SK-N-SH (cell line): ENCODE results near the gene MYPN. TPM values are rescaled to one million over a fixed set of nuclear protein-coding genes. Genes with fewer than 3 reads are reported as not detected.

Experiments
- CTCF ChIA-PET: fragments of 300-600, 350-600 bp; formaldehyde crosslinking; extraction: SDS; loops from one replicate; lab custom pipeline; 2021; lab: Yijun Ruan, JAX
- POLR2A ChIA-PET: fragments of 350-600 bp; sonication (Branson Sonifier 250); formaldehyde crosslinking; extraction: SDS; loops from one replicate; lab custom pipeline; 2020; ENCODE audit warnings: antibody characterized with exemption, inconsistent platforms; lab: Yijun Ruan, JAX
- DNase-seq: peaks from one replicate; pipeline ENCODE4 v3.0.0; 2012
- H2AFZ ChIP-seq: fragments of 200-600 bp; sonication (generic); 2 replicates; pipeline ENCODE4 v1.8.1; 2016; ENCODE audit warnings: antibody characterized with exemption, mild to moderate bottlenecking, low read depth
- H3F3A ChIP-seq: fragments of 200-600 bp; sonication (generic); replicated peaks from 2 replicates; pipeline ENCODE3; 2016; ENCODE audit warnings: antibody characterized with exemption, mild to moderate bottlenecking; ENCODE audit not compliant: insufficient read depth
- H3K27ac ChIP-seq, 2 experiments: fragments of 200-500 bp in 1 of 2; fragments of 200-600 bp in 1 of 2; sonication (Bioruptor generic) in 1 of 2; sonication (generic), shearing (Covaris generic) in 1 of 2; 2 replicates each; pipeline versions ENCODE4 v1.5.1 to v1.6.1; 2014 to 2016; ENCODE audit warnings: low read depth in 2 of 2, inconsistent platforms in 1 of 2, low read length in 1 of 2, mild to moderate bottlenecking in 1 of 2, mixed read lengths in 1 of 2
- H3K27me3 ChIP-seq: fragments of 200-600 bp; sonication (generic), shearing (Covaris generic); 2 replicates; pipeline ENCODE4 v1.6.1; 2016; ENCODE audit warnings: mixed run types; ENCODE audit not compliant: insufficient read depth
- H3K36me3 ChIP-seq, 2 experiments: fragments of 200-500 bp in 1 of 2; fragments of 200-600 bp in 1 of 2; sonication (Bioruptor generic) in 1 of 2; sonication (generic) in 1 of 2; replicated peaks in 1 of 2; 2 replicates each; pipeline versions ENCODE3 to v1.5.1; 2014 to 2016; ENCODE audit warnings: low read length in 1 of 2, mild to moderate bottlenecking in 1 of 2; ENCODE audit not compliant: insufficient read depth in 2 of 2, control insufficient read depth in 1 of 2
- H3K4me1 ChIP-seq, 2 experiments: fragments of 200-500 bp in 1 of 2; fragments of 200-600 bp in 1 of 2; sonication (Bioruptor generic) in 1 of 2; sonication (generic), shearing (Covaris generic) in 1 of 2; 2 replicates each; pipeline versions ENCODE4 v1.5.1 to v1.6.1; 2014 to 2016; ENCODE audit warnings: low read depth in 1 of 2, low read length in 1 of 2, mixed run types in 1 of 2; ENCODE audit not compliant: insufficient read depth in 2 of 2, control insufficient read depth in 1 of 2
- H3K4me2 ChIP-seq: fragments of 200-600 bp; sonication (generic), shearing (Covaris generic); 2 replicates; pipeline ENCODE4 v1.6.1; 2017; ENCODE audit warnings: mixed run types
- H3K4me3 ChIP-seq, 2 experiments: fragments of 200-500 bp in 1 of 2; fragments of 200-600 bp in 1 of 2; sonication (Bioruptor generic) in 1 of 2; sonication (generic), shearing (Covaris generic) in 1 of 2; 2 replicates each; pipeline versions ENCODE4 v1.5.1 to v1.8.1; 2014 to 2016; ENCODE audit warnings: low read depth in 2 of 2, inconsistent platforms in 1 of 2, low read length in 1 of 2, mild to moderate bottlenecking in 1 of 2, mixed read lengths in 1 of 2, moderate library complexity in 1 of 2
- H3K79me2 ChIP-seq: fragments of 200-600 bp; sonication (generic); 2 replicates; pipeline ENCODE4 v1.8.1; 2017; ENCODE audit warnings: mild to moderate bottlenecking; ENCODE audit not compliant: insufficient read depth
- H3K9ac ChIP-seq: fragments of 200-600 bp; sonication (generic); 2 replicates; pipeline ENCODE4 v1.6.1; 2017; ENCODE audit warnings: mixed run types
- H3K9me2 ChIP-seq: fragments of 200-600 bp; sonication (generic); 2 replicates; pipeline ENCODE4 v1.6.1; 2017; ENCODE audit warnings: mixed run types
- H3K9me3 ChIP-seq: fragments of 200-600 bp; sonication (generic); 2 replicates; pipeline ENCODE4 v1.6.1; 2017; ENCODE audit warnings: mixed run types, mild to moderate bottlenecking, moderate library complexity
- H4K20me1 ChIP-seq: fragments of 200-600 bp; sonication (generic); 2 replicates; pipeline ENCODE4 v1.6.1; 2017; ENCODE audit warnings: mild to moderate bottlenecking, mixed run types; ENCODE audit not compliant: insufficient read depth
- CTCF ChIP-seq: fragments of 200-600 bp; sonication (generic); IDR thresholded peaks from 2 replicates; pipeline ENCODE4 v1.6.1; 2017; ENCODE audit warnings: antibody characterized with exemption, mild to moderate bottlenecking, moderate library complexity
- EP300 ChIP-seq, 2 experiments: IDR thresholded peaks; 2 replicates each; pipeline versions ENCODE4 v1.4.0 to v1.6.1; 2012; ENCODE audit warnings: borderline replicate concordance in 1 of 2, low read depth in 1 of 2, low read length in 1 of 2
- FOSL2 ChIP-seq: IDR thresholded peaks from 2 replicates; pipeline ENCODE4 v1.4.0; 2012; ENCODE audit warnings: low read depth, mild to moderate bottlenecking, moderate library complexity, borderline replicate concordance
- FOXJ3 ChIP-seq: sonication (generic); formaldehyde crosslinking; IDR thresholded peaks from 2 replicates; pipeline ENCODE4 v1.5.1; 2020; ENCODE audit warnings: mild to moderate bottlenecking, missing genetic modification reagents
- FOXM1 ChIP-seq: IDR thresholded peaks from 2 replicates; pipeline ENCODE4 v1.4.0; 2012; ENCODE audit warnings: low read depth, mild to moderate bottlenecking
- JUND ChIP-seq: IDR thresholded peaks from 2 replicates; pipeline ENCODE4 v1.4.0; 2012
- MAX ChIP-seq: IDR thresholded peaks from 2 replicates; pipeline ENCODE4 v1.4.0; 2012; ENCODE audit warnings: low read depth
- MEF2A ChIP-seq: IDR thresholded peaks from 2 replicates; pipeline ENCODE4 v1.4.0; 2012; ENCODE audit warnings: low read depth, borderline replicate concordance
- MXI1 ChIP-seq: IDR thresholded peaks from 2 replicates; pipeline ENCODE4 v1.6.1; 2012; ENCODE audit warnings: mild to moderate bottlenecking, low read depth, low read length, improper control_type of control experiment
- NFIC ChIP-seq: IDR thresholded peaks from 2 replicates; pipeline ENCODE4 v1.4.0; 2012; ENCODE audit warnings: borderline replicate concordance
- PBX3 ChIP-seq: IDR thresholded peaks from 2 replicates; pipeline ENCODE4; 2012
- POLR2AphosphoS5 ChIP-seq: IDR thresholded peaks from 2 replicates; pipeline ENCODE4 v1.6.1; 2012; ENCODE audit warnings: low read depth, low read length
- RAD21 ChIP-seq: IDR thresholded peaks from 2 replicates; pipeline ENCODE4 v1.6.1; 2012; ENCODE audit warnings: mild to moderate bottlenecking, low read length
- RXRA ChIP-seq: IDR thresholded peaks from 2 replicates; pipeline ENCODE4 v1.4.0; 2012; ENCODE audit warnings: low read depth, mild to moderate bottlenecking, borderline replicate concordance
- TCF12 ChIP-seq: IDR thresholded peaks from 2 replicates; pipeline ENCODE4 v1.4.0; 2012
- TEAD4 ChIP-seq: IDR thresholded peaks from 2 replicates; pipeline ENCODE4 v1.4.0; 2012; ENCODE audit warnings: mild to moderate bottlenecking, borderline replicate concordance; ENCODE audit not compliant: insufficient read depth
- YY1 ChIP-seq: IDR thresholded peaks from 2 replicates; pipeline ENCODE4 v1.4.0; 2012; ENCODE audit warnings: low read depth, mild to moderate bottlenecking
- ZBTB33 ChIP-seq: IDR thresholded peaks from 2 replicates; pipeline ENCODE4 v1.4.0; 2012; ENCODE audit warnings: low read depth, borderline replicate concordance
- WGBS: methylation state at CpG from one replicate; pipeline ENCODE4 v1.1.6; 2017; ENCODE audit warnings: low lambda C conversion rate; 5-methylcytosine and 5-hydroxymethylcytosine counted together
- polyA plus RNA-seq, 3 experiments: library from polyadenylated mRNA; depleted of rRNA; stranded (reverse); fragments of >200 nt; gene quantifications; 2 replicates each; pipeline ENCODE4 v1.2.3, GENCODE V29; 2012
- TF ChIP-seq, protein P1 (sequence below): fragments of 150-350 bp; IDR thresholded peaks from 2 replicates; pipeline ENCODE4 v1.6.1; 2016; ENCODE audit warnings: mild to moderate bottlenecking, low read depth, low read length
- TF ChIP-seq, protein P2 (sequence below): IDR thresholded peaks from 2 replicates; pipeline ENCODE4 v1.4.0; 2012; ENCODE audit warnings: low read depth, borderline replicate concordance
- TF ChIP-seq, protein P3 (sequence below): fragments of 150-350 bp; IDR thresholded peaks from 2 replicates; pipeline ENCODE4 v1.6.1; 2017; ENCODE audit warnings: antibody characterized with exemption, low read length, low read depth, borderline replicate concordance

MYPN gene
- polyA plus RNA-seq, 1 of the 3 experiments (the other 2 are of a cell fraction), result 0.43 TPM

DNA sequence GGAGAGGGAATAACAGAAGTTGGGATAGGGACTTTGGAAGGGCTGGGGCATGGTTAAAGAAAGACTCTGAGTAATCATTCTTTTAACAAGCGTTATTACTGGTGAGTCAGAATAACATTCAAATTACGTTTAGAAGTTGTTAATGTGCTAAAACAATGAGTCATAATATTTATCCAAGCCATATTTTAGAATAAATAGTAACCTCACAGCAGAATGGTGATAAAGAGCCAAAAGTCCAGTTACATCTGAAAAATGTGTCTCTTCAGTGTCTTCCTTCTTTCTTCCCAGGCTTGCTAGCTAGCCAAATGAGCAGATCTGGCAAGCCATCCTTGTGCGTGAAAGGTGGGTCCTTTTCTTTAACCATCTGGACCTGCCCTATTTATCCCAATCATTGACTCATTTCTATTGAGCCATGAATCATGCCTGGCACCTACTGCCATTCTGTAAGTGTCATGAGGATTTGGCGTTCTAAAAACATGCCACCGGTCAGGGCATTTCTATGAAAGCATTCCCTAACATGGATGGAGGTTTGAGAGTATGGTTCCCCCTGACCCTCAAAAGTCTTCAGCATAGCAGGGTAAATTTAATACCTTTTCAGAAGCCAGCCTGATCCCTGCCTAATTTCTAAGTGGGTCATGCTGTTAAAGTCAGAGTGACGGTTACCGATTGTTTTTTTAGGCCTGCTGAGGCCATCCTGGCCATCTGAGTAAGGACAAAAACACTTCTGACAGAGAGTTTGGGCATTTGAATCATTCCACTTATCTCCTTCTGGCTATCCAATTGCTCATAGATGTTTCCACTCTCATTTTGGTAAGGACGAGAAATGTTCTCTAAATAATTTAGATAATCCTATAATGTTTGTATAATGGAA, 26.9 kb downstream of the MYPN start:
- CTCF ChIA-PET, result no interaction called here

More for the DNA sequence above, 26.9 kb downstream of the MYPN start:
- no peak for DNase-seq
- peak overlapping the region; percentile 31; the same call in 1 of the 2 replicates for H2AFZ ChIP-seq
- TF ChIP-seq MEF2A (peak; percentile 43; the same call in 1 of the 2 replicates), TCF12 (peak; percentile 79), FOSL2 (peak; percentile 71), POLR2AphosphoS5 (peak; percentile 64; the same call in 1 of the 2 replicates), YY1 (peak; percentile 17; the same call in 1 of the 2 replicates), RXRA (peak; percentile 47; the same call in 1 of the 2 replicates), JUND (peak; percentile 58; the same call in 1 of the 2 replicates), FOXM1 (peak; percentile 15; the same call in 1 of the 2 replicates), NFIC (peak; percentile 76), MAX (peak; percentile 55; the same call in 1 of the 2 replicates), RAD21 (no peak), ZBTB33 (0 out of 2 replicates have a peak, but pooled peaks have one; percentile 38), EP300 (IDR thresholded peaks at IDR 0.05; ENCODE audit: borderline replicate concordance in 1 of 2, low read depth in 1 of 2, low read length in 1 of 2) (peak in 1 of 2 experiments; percentile 88; a peak in 2 of 4 replicates), PBX3 (peak; percentile 57), MXI1 (no peak), TEAD4 (peak; percentile 72; the same call in 1 of the 2 replicates), CTCF (no peak), FOXJ3 (CRISPR knock-in tag) (no peak)
- TF ChIP-seq, protein P1, sequence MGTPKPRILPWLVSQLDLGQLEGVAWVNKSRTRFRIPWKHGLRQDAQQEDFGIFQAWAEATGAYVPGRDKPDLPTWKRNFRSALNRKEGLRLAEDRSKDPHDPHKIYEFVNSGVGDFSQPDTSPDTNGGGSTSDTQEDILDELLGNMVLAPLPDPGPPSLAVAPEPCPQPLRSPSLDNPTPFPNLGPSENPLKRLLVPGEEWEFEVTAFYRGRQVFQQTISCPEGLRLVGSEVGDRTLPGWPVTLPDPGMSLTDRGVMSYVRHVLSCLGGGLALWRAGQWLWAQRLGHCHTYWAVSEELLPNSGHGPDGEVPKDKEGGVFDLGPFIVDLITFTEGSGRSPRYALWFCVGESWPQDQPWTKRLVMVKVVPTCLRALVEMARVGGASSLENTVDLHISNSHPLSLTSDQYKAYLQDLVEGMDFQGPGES, result no peak
- TF ChIP-seq, protein P2, sequence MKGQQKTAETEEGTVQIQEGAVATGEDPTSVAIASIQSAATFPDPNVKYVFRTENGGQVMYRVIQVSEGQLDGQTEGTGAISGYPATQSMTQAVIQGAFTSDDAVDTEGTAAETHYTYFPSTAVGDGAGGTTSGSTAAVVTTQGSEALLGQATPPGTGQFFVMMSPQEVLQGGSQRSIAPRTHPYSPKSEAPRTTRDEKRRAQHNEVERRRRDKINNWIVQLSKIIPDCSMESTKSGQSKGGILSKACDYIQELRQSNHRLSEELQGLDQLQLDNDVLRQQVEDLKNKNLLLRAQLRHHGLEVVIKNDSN, result no peak
- TF ChIP-seq, protein P3, sequence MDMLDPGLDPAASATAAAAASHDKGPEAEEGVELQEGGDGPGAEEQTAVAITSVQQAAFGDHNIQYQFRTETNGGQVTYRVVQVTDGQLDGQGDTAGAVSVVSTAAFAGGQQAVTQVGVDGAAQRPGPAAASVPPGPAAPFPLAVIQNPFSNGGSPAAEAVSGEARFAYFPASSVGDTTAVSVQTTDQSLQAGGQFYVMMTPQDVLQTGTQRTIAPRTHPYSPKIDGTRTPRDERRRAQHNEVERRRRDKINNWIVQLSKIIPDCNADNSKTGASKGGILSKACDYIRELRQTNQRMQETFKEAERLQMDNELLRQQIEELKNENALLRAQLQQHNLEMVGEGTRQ, result no peak
- peaks cover 41% of the 10 kb centered on the region for H3F3A ChIP-seq
- H3K79me2 ChIP-seq, result no peaks in the 10 kb centered on the region
- H3K36me3 ChIP-seq, result no peaks in the 10 kb centered on the region
- 5% methylated on average over 8 of the region's 8 CpGs for WGBS
- peak overlapping the region; percentile 57 for H3K9ac ChIP-seq
- peaks cover 6 to 17% of the 10 kb centered on the region in 2 experiments; a peak in 3 of 4 replicates for H3K4me1 ChIP-seq
- H3K9me3 ChIP-seq, result no peaks in the 10 kb centered on the region
- H3K4me3 ChIP-seq, result peak overlapping the region in 1 of 2 experiments; percentile 28; a peak in 2 of 4 replicates
- no peaks in the 10 kb centered on the region for H3K9me2 ChIP-seq
- POLR2A ChIA-PET, result no interaction called here
- peak overlapping the region; percentile 67 to 94; a peak in 3 of 4 replicates for H3K27ac ChIP-seq
- H4K20me1 ChIP-seq, result no peaks in the 10 kb centered on the region
- H3K27me3 ChIP-seq, result no peaks in the 10 kb centered on the region
- H3K4me2 ChIP-seq, result peak overlapping the region; percentile 66
